ENCODE measurements around the gene SLC26A11.

GRCh38 chr17:80246266-80246681 lies 26.0 kb downstream of the SLC26A11 start:
- no peak for TF ChIP-seq ZNF70 (CRISPR knock-in tag; IDR thresholded peaks at IDR 0.05)
- no peak for TF ChIP-seq BACH2 (CRISPR knock-in tag; IDR thresholded peaks at IDR 0.05; ENCODE audit: borderline replicate concordance)
- no peak for TF ChIP-seq ZFP3 (CRISPR knock-in tag; IDR thresholded peaks at IDR 0.05)
- TF ChIP-seq ESRRG (CRISPR knock-in tag; IDR thresholded peaks at IDR 0.05): no peak
- TF ChIP-seq TSHZ2 (CRISPR knock-in tag; IDR thresholded peaks at IDR 0.05): no peak
- TF ChIP-seq CSDC2 (CRISPR knock-in tag; IDR thresholded peaks at IDR 0.05): no peak
- no peak for TF ChIP-seq SNAI2 (CRISPR knock-in tag; IDR thresholded peaks at IDR 0.05)
- TF ChIP-seq PATZ1 (CRISPR knock-in tag; IDR thresholded peaks at IDR 0.05; ENCODE audit: borderline replicate concordance): no peak
- TF ChIP-seq ZFP30 (CRISPR knock-in tag; IDR thresholded peaks at IDR 0.05): no peak
- no peak for TF ChIP-seq ZC3H10 (CRISPR knock-in tag; IDR thresholded peaks at IDR 0.05)
- no peak for TF ChIP-seq ISL1 (CRISPR knock-in tag; IDR thresholded peaks at IDR 0.05)
- no peak for TF ChIP-seq ZNF8 (CRISPR knock-in tag; IDR thresholded peaks at IDR 0.05)
